ENCODE results near the gene AP2B1.

AP2B1 gene

DNA sequence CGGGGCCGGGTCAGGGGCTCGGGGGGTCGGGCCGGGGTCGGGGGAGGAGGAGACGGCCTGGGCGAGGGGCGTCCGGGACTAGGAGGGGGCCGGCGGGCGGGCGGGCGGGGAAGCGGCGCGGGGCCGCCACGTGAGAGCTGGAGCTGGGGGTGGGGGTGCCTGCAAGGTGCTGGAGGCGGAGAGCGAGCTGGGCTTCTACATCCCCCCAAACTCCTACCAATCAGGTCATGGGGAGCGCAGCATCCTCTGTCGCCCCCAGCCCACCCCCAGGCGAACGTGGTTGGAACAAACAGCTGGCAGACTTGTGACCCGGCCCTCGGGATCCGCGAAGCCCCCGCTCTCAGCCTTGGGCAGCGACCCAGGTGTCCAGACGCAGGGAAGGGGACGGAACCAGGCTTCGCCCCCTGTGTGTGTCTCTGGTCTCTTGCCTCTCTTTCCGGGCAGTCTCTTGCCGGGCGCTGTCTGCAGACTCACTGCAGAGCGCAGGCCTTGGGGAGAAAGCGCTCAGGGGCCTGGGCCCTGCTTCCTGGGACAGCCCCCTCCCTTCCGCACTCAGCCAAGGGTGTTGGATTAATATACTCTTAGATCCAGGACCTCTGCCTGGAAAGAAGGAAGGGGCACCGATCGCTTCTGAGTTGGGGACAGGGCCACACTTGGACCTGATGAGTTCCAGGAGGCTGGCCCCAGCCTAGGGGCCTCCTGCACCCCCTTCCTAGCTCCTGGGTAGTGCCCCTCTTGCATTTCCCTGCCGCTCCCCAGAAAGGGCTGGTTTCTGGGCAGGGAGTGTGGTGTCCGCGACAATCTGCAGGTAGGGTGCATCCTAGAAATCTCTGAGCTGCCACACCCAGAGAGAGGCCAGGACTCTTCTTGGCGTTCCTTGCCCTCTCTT lies 145.0 kb downstream of the AP2B1 start:
- DNase-seq, result peak in 1 of 3 experiments; percentile 33

DNA sequence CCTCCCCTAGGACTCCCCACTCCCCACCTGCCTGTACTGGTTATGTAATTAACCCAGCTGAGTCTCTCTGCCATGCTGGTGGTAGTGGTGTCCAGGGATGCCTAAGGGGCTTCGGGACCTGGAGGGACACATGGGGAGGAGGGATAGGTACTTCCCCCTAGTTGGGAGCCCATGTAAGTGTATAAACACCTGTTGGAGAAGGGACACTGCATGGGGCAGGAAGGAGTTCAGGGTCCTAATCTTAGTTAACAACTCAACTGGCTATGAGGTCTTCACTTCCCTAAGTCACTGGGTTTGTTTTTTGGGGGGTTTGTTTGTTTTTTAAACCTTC lies 145.6 kb downstream of the AP2B1 start:
- no peak for DNase-seq

DNA sequence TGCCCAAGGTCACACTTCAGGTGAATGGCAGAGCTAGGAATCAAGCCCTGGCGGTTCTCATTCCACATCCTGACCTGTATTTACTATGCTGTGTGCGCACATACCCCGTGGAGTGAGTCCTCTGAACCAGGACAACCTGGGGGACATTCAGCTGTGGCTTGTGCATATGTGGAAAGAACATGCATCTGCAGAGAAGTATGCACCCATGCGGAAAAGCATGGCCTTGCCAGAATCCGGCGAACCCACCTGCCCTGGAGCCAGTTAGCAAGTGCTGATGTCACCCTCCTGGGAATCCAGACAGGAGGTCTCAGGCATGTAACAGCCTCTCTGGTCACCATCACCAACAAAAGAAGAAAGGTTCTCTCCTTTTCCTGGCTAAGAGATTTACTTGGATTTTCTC lies 146.2 kb downstream of the AP2B1 start:
- no peak for DNase-seq

DNA sequence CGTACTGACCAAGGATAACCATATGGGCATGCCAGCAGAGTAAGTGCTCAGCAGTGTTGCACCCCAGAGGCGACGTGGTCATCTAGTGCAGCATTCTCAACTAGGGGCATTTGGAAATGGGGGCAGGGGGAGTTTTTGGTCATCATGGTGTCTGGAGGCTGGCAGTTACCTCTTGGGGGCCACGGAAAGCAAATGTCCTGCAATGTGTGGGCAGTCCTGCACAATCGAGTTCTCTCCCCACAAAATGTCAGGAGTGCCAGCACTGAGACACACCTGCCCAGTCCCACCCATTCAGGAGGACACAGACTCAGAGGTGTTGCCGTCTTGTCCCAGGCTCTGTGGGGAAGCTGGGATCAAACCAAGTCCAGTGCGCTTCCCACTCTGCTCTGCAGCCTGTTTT lies 147.3 kb downstream of the AP2B1 start:
- no peak for DNase-seq

- no peak for DNase-seq
Measured at GRCh38 chr17:35735036-35735805, 148.1 kb downstream of the AP2B1 start.

DNA sequence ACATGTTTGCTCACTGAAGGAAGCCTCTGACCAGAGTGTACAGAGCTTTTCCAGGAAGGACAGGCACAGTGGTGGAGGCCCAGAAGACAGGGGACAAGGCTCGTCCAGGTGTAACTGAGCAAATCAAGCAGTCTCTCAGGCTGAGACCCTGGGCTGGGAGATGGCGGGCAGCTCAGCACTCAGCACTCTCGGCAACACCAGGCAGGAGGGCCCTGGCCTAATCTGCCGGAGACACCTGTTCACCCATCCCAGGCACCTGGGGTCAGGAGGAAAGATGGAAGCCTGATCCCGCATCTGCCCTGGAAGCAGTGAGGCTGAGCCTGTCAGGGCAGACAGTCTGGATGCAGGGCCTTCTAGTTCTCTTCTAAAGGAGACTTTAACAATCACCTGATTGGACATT lies 149.1 kb downstream of the AP2B1 start:
- DNase-seq, result no peak

- no peak for DNase-seq
Measured at GRCh38 chr17:35738519-35739133, 151.5 kb downstream of the AP2B1 start.

DNA sequence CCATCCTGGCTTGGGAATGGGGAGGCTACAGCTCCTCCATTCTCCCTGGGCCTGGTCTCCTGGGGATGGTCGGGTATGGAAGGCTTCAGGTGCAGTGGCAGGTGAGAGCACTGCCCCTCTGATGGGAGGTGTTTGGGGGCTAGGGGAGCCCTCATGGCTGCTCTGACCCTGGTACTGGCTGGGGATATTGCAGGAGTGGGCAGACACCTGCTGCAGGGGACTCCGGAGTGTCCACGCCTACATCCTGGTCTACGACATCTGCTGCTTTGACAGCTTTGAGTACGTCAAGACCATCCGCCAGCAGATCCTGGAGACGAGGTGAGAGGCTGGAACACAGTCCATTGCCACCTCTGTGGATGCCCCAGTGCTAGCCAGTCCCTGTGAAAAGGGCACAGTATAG lies 153.1 kb downstream of the AP2B1 start:
- DNase-seq, result no peak

GRCh38 chr17:35740997-35741931 lies 154.1 kb downstream of the AP2B1 start:
- peak; percentile 66 to 81 (median 75) for DNase-seq

GRCh38 chr17:35742496-35742895 lies 155.4 kb downstream of the AP2B1 start:
- DNase-seq, result no peak

DNA sequence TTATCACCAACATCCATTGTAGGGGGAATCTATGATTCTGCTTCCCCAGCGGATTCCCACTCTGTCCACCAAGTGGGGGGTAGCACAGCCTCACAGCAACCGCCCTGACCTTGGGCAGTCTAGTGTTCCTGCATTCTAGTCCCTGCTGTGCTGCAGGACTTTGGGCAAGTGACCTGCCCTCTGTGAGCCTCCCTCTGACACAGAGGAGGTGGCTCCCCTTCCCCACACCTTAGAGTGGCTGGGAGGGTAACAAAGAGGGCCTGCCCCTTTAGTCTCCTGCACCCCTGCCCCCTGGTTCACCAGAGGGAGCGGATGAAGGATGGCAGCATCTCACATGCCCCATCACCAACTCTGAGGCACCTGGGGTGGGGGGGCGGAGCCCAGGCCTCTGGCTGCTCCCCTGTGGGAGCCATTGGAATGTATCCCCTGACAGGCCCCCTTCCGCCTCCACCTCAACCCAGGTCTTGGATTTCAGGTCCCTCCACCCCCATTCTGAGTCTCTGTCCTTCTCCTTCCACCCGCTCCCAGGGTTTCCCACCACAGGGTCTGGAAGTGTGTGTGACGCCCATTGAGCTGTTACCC lies 155.9 kb downstream of the AP2B1 start:
- no peak for DNase-seq

DNA sequence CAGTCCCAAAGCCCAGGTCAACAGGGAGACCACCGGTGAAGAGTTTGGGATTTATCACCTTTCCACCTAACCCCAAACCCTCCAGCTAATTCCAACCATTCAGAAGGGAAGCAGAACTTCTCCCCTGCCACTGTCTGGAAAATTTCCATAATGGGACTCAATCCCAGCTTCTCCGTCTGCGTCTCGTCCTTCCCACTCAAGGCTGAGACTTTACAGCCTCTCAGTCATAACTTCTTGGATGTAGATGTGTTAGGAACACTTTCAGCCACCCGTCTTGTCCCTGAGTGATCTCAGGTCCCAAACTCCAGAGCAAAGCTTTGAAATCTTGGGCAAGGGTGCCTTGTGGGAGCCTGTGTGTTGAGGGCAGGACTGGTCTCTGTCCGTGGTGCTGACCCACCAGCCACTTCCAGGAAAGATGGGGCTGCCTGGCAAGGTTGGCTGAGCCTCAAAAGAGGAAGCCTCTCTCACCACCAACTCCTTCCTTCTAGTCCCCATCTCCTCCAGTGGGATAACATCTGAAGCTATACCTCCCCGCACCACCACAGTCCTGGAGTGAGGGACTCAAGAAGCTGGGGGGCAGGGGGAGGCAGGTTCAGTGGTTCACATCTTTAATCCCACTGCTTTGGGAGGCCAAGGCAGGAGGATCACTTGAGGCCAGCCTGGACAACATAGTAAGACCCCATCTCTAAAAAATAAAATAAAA lies 156.7 kb downstream of the AP2B1 start:
- DNase-seq, result no peak

- no peak for DNase-seq
Measured at GRCh38 chr17:35744830-35745229, 157.7 kb downstream of the AP2B1 start.

- DNase-seq, result no peak
Measured at GRCh38 chr17:35745246-35745645, 158.1 kb downstream of the AP2B1 start.

- DNase-seq, result no peak
Measured at GRCh38 chr17:35745749-35746320, 158.7 kb downstream of the AP2B1 start.

- DNase-seq, result peak; percentile 51 to 82 (median 75)
Measured at GRCh38 chr17:35747540-35748017, 160.5 kb downstream of the AP2B1 start.

DNA sequence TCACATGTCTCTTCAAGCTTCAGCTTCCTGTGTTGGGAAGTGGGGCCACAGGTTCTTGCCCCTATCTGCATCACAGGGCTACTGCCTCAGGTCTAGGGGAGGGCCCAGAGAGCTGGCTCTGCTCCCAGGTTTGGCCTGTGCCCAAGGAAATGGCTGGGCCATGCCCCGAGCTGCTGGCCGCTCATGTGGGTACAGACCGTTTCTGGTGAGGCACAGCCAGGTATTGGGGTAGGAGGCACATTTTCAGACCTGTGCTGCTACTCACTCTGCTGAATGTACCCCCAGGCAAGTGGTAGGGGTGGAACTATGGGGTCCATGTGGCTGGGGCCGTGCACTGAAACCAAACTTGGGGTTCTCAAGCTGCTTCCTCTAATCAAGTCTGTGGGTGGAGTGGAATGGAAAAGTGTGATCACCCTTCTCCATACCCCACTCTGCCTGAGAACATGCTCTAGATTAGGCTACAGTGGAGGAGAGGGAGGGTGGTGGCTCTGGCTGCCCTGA lies 161.3 kb downstream of the AP2B1 start:
- no peak for DNase-seq

- no peak for DNase-seq
Measured at GRCh38 chr17:35748979-35749378, 161.9 kb downstream of the AP2B1 start.

GRCh38 chr17:35749560-35750412 lies 162.7 kb downstream of the AP2B1 start:
- DNase-seq, result peak in 2 of 3 experiments; percentile 30 to 57
